ENCODE results near the gene NINJ1.

NINJ1 gene

GRCh38 chr9:93077367-93077766, 56.7 kb downstream of the NINJ1 start:
- H3K27ac ChIP-seq: no peak overlapping the region
- TF ChIP-seq CTCF (IDR thresholded peaks at IDR 0.05): no peak

GRCh38 chr9:93076792-93077128, 57.3 kb downstream of the NINJ1 start:
- TF ChIP-seq CTCF (IDR thresholded peaks at IDR 0.05): no peak
- H3K27ac ChIP-seq: no peak overlapping the region
- no peak for DNase-seq (ENCODE audit: low spot score)

More at GRCh38 chr9:93077367-93077766, 56.7 kb downstream of the NINJ1 start:
- no peak overlapping the region for H3K4me3 ChIP-seq
- DNase-seq (ENCODE audit: low spot score): no peak

GRCh38 chr9:93076101-93076791, 57.8 kb downstream of the NINJ1 start:
- no peak for TF ChIP-seq CTCF (IDR thresholded peaks at IDR 0.05)
- no peak for DNase-seq (ENCODE audit: low spot score)
- no peak overlapping the region for H3K27ac ChIP-seq
- no peak overlapping the region for H3K4me3 ChIP-seq

More at GRCh38 chr9:93076792-93077128, 57.3 kb downstream of the NINJ1 start:
- no peak overlapping the region for H3K4me3 ChIP-seq

- no peak for TF ChIP-seq CTCF (IDR thresholded peaks at IDR 0.05)
These were observed 61.7 kb downstream of the NINJ1 start for GRCh38 chr9:93072383-93072795.

More at GRCh38 chr9:93072383-93072795, 61.7 kb downstream of the NINJ1 start:
- Histone ChIP-seq H3K27ac (peak overlapping the region; percentile 36 to 61), H3K4me3 (no peak overlapping the region)
- no peak for DNase-seq (ENCODE audit: low spot score)

All from coronary artery (tissue), 2 donors.